GM12872 (cell line): ENCODE results near the gene SLMAP.

Experiments used
- CTCF ChIP-seq: IDR thresholded peaks from 3 replicates; pipeline ENCODE4 v1.5.1; 2011; ENCODE audit warnings: low read depth, mild to moderate bottlenecking, low read length, moderate library complexity; ENCODE audit not compliant: insufficient read depth

SLMAP gene

GRCh38 chr3:57794501-57794900 lies 38.4 kb downstream of the SLMAP start:
- TF ChIP-seq CTCF: no peak

GRCh38 chr3:57794951-57795350 lies 38.8 kb downstream of the SLMAP start:
- no peak for TF ChIP-seq CTCF

GRCh38 chr3:57796261-57796660 lies 40.2 kb downstream of the SLMAP start:
- TF ChIP-seq CTCF: no peak

- no peak for TF ChIP-seq CTCF
These were observed 41.8 kb downstream of the SLMAP start for GRCh38 chr3:57797701-57798487.

- no peak for TF ChIP-seq CTCF
These were observed 47.6 kb downstream of the SLMAP start for GRCh38 chr3:57803647-57804081.

- no peak for TF ChIP-seq CTCF
These were observed 49.2 kb downstream of the SLMAP start for GRCh38 chr3:57805266-57805665.

- no peak for TF ChIP-seq CTCF
These were observed 49.6 kb downstream of the SLMAP start for GRCh38 chr3:57805674-57806073.
